ENCODE measurements around the gene RRM1. TPM values are rescaled to one million over a fixed set of nuclear protein-coding genes. Genes with fewer than 3 reads are reported as not detected.

RRM1 gene
- total and polyA plus RNA-seq, 10 of the 15 experiments (the other 5 are each of a cell fraction or from before 2014, with no cell fraction given): 94.0 to 255 (median 148) TPM

DNA sequence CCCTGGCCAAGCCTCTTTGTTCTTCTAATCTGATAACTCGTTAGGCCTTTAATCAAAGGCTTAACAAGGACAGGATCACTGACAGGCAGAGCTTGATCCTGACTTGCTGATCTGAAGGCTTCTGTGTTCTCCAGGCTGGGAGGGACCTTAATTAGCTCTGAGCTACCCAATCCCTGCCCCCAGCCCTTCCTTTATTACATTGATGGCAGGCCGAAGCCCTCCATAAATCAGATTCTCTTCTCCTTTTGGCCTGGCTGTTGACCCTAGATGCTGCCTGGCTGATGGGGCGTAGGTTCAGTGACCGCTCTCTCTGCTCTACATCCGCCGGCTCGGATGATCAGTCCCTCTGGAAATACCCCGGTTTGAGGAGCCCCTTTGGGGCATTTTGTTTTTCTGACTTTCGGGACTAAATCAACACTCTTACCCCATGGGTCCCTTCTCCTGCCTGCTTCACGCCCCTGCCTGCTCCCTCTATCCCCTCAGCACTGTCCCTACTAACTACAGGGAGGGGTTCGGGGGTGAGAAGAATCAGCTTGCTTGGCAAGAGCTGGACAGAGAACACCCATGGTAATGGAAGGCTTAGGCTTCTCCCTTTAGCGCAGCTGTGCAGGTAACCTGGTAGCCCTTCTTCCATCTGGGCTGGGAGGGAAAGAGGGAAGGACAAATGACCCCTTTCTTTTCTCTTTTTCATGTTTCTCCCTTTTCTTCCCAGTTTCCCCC, 10.0 kb upstream of the RRM1 start:
- H3K4me3 ChIP-seq: no peak overlapping the region
- FAIRE-seq: no peak
- CTCF ChIA-PET: interaction anchor here (0.6 to 2.5 kb wide), 4 partner anchors 10 to 235 kb away, joined by 3 to 7 read pairs (median 6); no protein-coding TSS in a partner anchor
- no peaks in the 10 kb centered on the region for H3K79me2 ChIP-seq (ENCODE audit: control insufficient read depth, insufficient read depth, low read length)
- no peak for ATAC-seq
- POLR2A ChIA-PET: no interaction called here
- intact Hi-C loops (cut with micrococcal nuclease; ENCODE audit: unreplicated experiment): no loop called here
- H4K20me1 ChIP-seq (ENCODE audit: control insufficient read depth, insufficient read depth): no peaks in the 10 kb centered on the region
- H3K9ac ChIP-seq (ENCODE audit: control insufficient read depth, insufficient read depth, low read length): no peak overlapping the region
- no peaks in the 10 kb centered on the region for H3K27me3 ChIP-seq (replicated peaks in 1 of 2; ENCODE audit: control insufficient read depth in 2 of 2, insufficient read depth in 2 of 2, low read length in 1 of 2)
- in situ Hi-C loops (cut with MboI): no loop called here
- no peak overlapping the region for H3K27ac ChIP-seq (ENCODE audit: control insufficient read depth, insufficient read depth)
- SMC1A ChIA-PET (ENCODE audit: uncharacterized antibody, unreplicated experiment): interaction anchor here (1.2 to 1.9 kb wide), 3 partner anchors 12 to 247 kb away, joined by 3 to 9 read pairs (median 5); no protein-coding TSS in a partner anchor
- no peaks in the 10 kb centered on the region for H3K9me3 ChIP-seq (replicated peaks; ENCODE audit: control insufficient read depth, insufficient read depth, low read length)
- H3K4me2 ChIP-seq (ENCODE audit: control insufficient read depth, insufficient read depth): no peak overlapping the region
- DNase-seq (ENCODE audit: low read depth, low spot score): no peak
- H3K4me1 ChIP-seq (ENCODE audit: control insufficient read depth, insufficient read depth, low read length): no peaks in the 10 kb centered on the region
- no peak overlapping the region for H2AFZ ChIP-seq (ENCODE audit: control insufficient read depth, low read depth, low read length)
- RAD21 ChIA-PET (ENCODE audit: unreplicated experiment): interaction anchor here (0.6 to 2.4 kb wide), 5 partner anchors 12 to 1657 kb away, joined by 3 to 10 read pairs (median 5); partner anchors contain the start of gene STIM1
- H3K36me3 ChIP-seq (ENCODE audit: control insufficient read depth in 2 of 2, insufficient read depth in 2 of 2, low read length in 1 of 2): peaks cover 4 to 21% of the 10 kb centered on the region in 2 experiments
- WGBS (ENCODE audit: insufficient coverage, insufficient replicate concordance, low lambda C conversion rate, missing lambda C conversion rate): 97% methylated on average over 12 of the region's 12 CpGs
- no TSS peak for BruUV-seq (replicated peaks)
- TF ChIP-seq ZNF592 (IDR thresholded peaks at IDR 0.05) (no peak), ZBTB40 (IDR thresholded peaks at IDR 0.05; ENCODE audit: borderline replicate concordance) (no peak), TCF3 (IDR thresholded peaks at IDR 0.05; ENCODE audit: borderline replicate concordance, insufficient read depth, low read depth, low read length) (no peak), MXI1 (IDR thresholded peaks at IDR 0.05; ENCODE audit: low read depth, low read length) (no peak), CBFB (IDR thresholded peaks at IDR 0.05; ENCODE audit: low read depth) (no peak), HDGF (IDR thresholded peaks at IDR 0.05) (no peak), KDM1A (IDR thresholded peaks at IDR 0.05; ENCODE audit: borderline replicate concordance) (no peak)
- TF ChIP-seq, protein P1, sequence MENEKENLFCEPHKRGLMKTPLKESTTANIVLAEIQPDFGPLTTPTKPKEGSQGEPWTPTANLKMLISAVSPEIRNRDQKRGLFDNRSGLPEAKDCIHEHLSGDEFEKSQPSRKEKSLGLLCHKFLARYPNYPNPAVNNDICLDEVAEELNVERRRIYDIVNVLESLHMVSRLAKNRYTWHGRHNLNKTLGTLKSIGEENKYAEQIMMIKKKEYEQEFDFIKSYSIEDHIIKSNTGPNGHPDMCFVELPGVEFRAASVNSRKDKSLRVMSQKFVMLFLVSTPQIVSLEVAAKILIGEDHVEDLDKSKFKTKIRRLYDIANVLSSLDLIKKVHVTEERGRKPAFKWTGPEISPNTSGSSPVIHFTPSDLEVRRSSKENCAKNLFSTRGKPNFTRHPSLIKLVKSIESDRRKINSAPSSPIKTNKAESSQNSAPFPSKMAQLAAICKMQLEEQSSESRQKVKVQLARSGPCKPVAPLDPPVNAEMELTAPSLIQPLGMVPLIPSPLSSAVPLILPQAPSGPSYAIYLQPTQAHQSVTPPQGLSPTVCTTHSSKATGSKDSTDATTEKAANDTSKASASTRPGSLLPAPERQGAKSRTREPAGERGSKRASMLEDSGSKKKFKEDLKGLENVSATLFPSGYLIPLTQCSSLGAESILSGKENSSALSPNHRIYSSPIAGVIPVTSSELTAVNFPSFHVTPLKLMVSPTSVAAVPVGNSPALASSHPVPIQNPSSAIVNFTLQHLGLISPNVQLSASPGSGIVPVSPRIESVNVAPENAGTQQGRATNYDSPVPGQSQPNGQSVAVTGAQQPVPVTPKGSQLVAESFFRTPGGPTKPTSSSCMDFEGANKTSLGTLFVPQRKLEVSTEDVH (IDR thresholded peaks at IDR 0.05; ENCODE audit: low read depth, partially characterized antibody): no peak
- TF ChIP-seq, protein P2, sequence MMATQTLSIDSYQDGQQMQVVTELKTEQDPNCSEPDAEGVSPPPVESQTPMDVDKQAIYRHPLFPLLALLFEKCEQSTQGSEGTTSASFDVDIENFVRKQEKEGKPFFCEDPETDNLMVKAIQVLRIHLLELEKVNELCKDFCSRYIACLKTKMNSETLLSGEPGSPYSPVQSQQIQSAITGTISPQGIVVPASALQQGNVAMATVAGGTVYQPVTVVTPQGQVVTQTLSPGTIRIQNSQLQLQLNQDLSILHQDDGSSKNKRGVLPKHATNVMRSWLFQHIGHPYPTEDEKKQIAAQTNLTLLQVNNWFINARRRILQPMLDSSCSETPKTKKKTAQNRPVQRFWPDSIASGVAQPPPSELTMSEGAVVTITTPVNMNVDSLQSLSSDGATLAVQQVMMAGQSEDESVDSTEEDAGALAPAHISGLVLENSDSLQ (IDR thresholded peaks at IDR 0.05): no peak
